Neural progenitor cell (in vitro differentiated cells): Measurements from ENCODE around the gene FITM2. TPM values are rescaled to one million over a fixed set of nuclear protein-coding genes. Genes with fewer than 3 reads are reported as not detected.

Experiments used
- DNase-seq: peaks from one replicate; pipeline ENCODE4 v3.0.0-alpha.2; 2016; ENCODE audit warnings: low spot score
- H2AFZ ChIP-seq: fragments of 200-600 bp; sonication (generic); replicated peaks from 2 replicates; pipeline ENCODE4 v1.6.1; 2016; ENCODE audit warnings: antibody characterized with exemption
- H3F3A ChIP-seq: fragments of 200-600 bp; sonication (generic); 2 replicates; pipeline ENCODE4 v1.6.1; 2016; ENCODE audit warnings: antibody characterized with exemption, low read depth
- H3K27ac ChIP-seq: fragments of 200-600 bp; sonication (generic); 2 replicates; pipeline ENCODE4 v1.5.1; 2016; ENCODE audit warnings: mild to moderate bottlenecking
- H3K27me3 ChIP-seq: fragments of 200-600 bp; sonication (generic); 2 replicates; pipeline ENCODE4 v1.6.1; 2016; ENCODE audit warnings: mild to moderate bottlenecking, moderate library complexity
- H3K36me3 ChIP-seq: fragments of 200-600 bp; sonication (generic); 2 replicates; pipeline ENCODE4 v1.5.1; 2016
- H3K4me1 ChIP-seq: fragments of 200-600 bp; sonication (generic); 2 replicates; pipeline ENCODE4 v1.6.1; 2016; ENCODE audit warnings: mixed run types
- H3K4me2 ChIP-seq: fragments of 200-600 bp; sonication (generic); 2 replicates; pipeline ENCODE4 v1.6.1; 2016
- H3K4me3 ChIP-seq: fragments of 200-600 bp; sonication (generic); 2 replicates; pipeline ENCODE4 v1.5.1; 2016
- H3K79me2 ChIP-seq: fragments of 200-600 bp; sonication (generic); 2 replicates; pipeline ENCODE4 v1.6.1; 2016; ENCODE audit warnings: low read depth
- H3K9ac ChIP-seq: fragments of 200-600 bp; sonication (generic); 2 replicates; pipeline ENCODE4 v1.6.1; 2016
- H3K9me3 ChIP-seq: fragments of 200-600 bp; sonication (generic); 2 replicates; pipeline ENCODE4 v1.5.1; 2016; ENCODE audit warnings: low read depth
- H4K20me1 ChIP-seq: fragments of 200-600 bp; sonication (generic); 2 replicates; pipeline ENCODE4 v1.6.1; 2016; ENCODE audit warnings: low read depth
- H3K27ac Mint-ChIP-seq: 3 replicates; pipeline ENCODE4 v1.8.0; 2021; ENCODE audit warnings: mixed read lengths
- H3K27me3 Mint-ChIP-seq: 2 replicates; pipeline ENCODE4 v1.8.0; 2022; ENCODE audit warnings: low read depth, mild to moderate bottlenecking, inconsistent platforms, moderate library complexity, mixed read lengths; ENCODE audit not compliant: insufficient read depth
- H3K36me3 Mint-ChIP-seq: 3 replicates; pipeline ENCODE4 v1.8.0; 2021; ENCODE audit warnings: mixed read lengths
- H3K4me1 Mint-ChIP-seq: 3 replicates; pipeline ENCODE4 v1.8.0; 2021; ENCODE audit warnings: mixed read lengths
- H3K4me3 Mint-ChIP-seq: 3 replicates; pipeline ENCODE4 v1.8.0; 2021; ENCODE audit warnings: mild to moderate bottlenecking, moderate library complexity, mixed read lengths
- H3K9me3 Mint-ChIP-seq: 3 replicates; pipeline ENCODE4 v1.8.0; 2020; ENCODE audit warnings: mixed read lengths
- CTCF ChIP-seq: fragments of 200-600 bp; sonication (generic); IDR thresholded peaks from 2 replicates; pipeline ENCODE4 v1.5.1; 2017; ENCODE audit warnings: antibody characterized with exemption, mild to moderate bottlenecking
- EZH2 ChIP-seq: fragments of 200-600 bp; sonication (generic); IDR thresholded peaks from 2 replicates; pipeline ENCODE4 v1.6.1; 2017; ENCODE audit warnings: antibody characterized with exemption, mild to moderate bottlenecking, moderate library complexity
- EZH2phosphoT487 ChIP-seq: fragments of 200-600 bp; sonication (generic); IDR thresholded peaks from 2 replicates; pipeline ENCODE4 v1.6.1; 2017; ENCODE audit warnings: antibody characterized with exemption
- total RNA-seq: library from RNA; depleted of rRNA; stranded (reverse); fragments of >200 nt; gene quantifications from 2 replicates; pipeline ENCODE4 v1.2.3, GENCODE V29; 2015; ENCODE audit warnings: low replicate concordance

The FITM2 gene
- total RNA-seq, 1 donor from 2014 or later: 1.4 TPM

- Histone ChIP-seq H3K9me3 (no peaks in the 10 kb centered on the region), H3K9ac (no peak overlapping the region), H3K27me3 (no peaks in the 10 kb centered on the region), H3K36me3 (no peaks in the 10 kb centered on the region), H4K20me1 (no peaks in the 10 kb centered on the region), H2AFZ (no peak overlapping the region), H3F3A (no peaks in the 10 kb centered on the region), H3K4me3 (no peak overlapping the region), H3K4me2 (no peak overlapping the region), H3K4me1 (peaks cover 8% of the 10 kb centered on the region), H3K79me2 (no peaks in the 10 kb centered on the region), H3K27ac (no peak overlapping the region)
- Mint-ChIP-seq H3K27ac (no peak overlapping the region), H3K4me3 (no peak overlapping the region), H3K9me3 (no peaks in the 10 kb centered on the region), H3K27me3 (peaks cover 12% of the 10 kb centered on the region), H3K36me3 (no peaks in the 10 kb centered on the region), H3K4me1 (peaks cover 16% of the 10 kb centered on the region)
- TF ChIP-seq CTCF (no peak), EZH2phosphoT487 (no peak), EZH2 (no peak)
- no peak for DNase-seq
Observed at GRCh38 chr20:44334709-44335108, 23.7 kb upstream of the FITM2 start.

- Mint-ChIP-seq H3K27me3 (peaks cover 12% of the 10 kb centered on the region), H3K4me1 (peaks cover 16% of the 10 kb centered on the region), H3K4me3 (no peak overlapping the region), H3K9me3 (no peaks in the 10 kb centered on the region), H3K36me3 (no peaks in the 10 kb centered on the region), H3K27ac (no peak overlapping the region)
- Histone ChIP-seq H3K9ac (no peak overlapping the region), H3K4me2 (no peak overlapping the region), H3K27me3 (no peaks in the 10 kb centered on the region), H4K20me1 (no peaks in the 10 kb centered on the region), H3F3A (no peaks in the 10 kb centered on the region), H3K9me3 (no peaks in the 10 kb centered on the region), H2AFZ (no peak overlapping the region), H3K4me3 (no peak overlapping the region), H3K27ac (no peak overlapping the region), H3K79me2 (no peaks in the 10 kb centered on the region), H3K4me1 (peaks cover 8% of the 10 kb centered on the region), H3K36me3 (no peaks in the 10 kb centered on the region)
- TF ChIP-seq CTCF (no peak), EZH2 (no peak), EZH2phosphoT487 (no peak)
- no peak for DNase-seq
Observed at GRCh38 chr20:44334306-44334705, 23.3 kb upstream of the FITM2 start.

GRCh38 chr20:44331201-44331600 lies 20.2 kb upstream of the FITM2 start:
- no peak for TF ChIP-seq EZH2
- no peak for TF ChIP-seq EZH2phosphoT487
- no peak for TF ChIP-seq CTCF
- Mint-ChIP-seq H3K27ac (peak overlapping the region; percentile 66), H3K27me3 (peaks cover 12% of the 10 kb centered on the region), H3K4me1 (peaks cover 13% of the 10 kb centered on the region), H3K9me3 (peaks cover 2% of the 10 kb centered on the region), H3K36me3 (no peaks in the 10 kb centered on the region), H3K4me3 (no peak overlapping the region)
- Histone ChIP-seq H3K4me3 (no peak overlapping the region), H3K27me3 (peaks cover 18% of the 10 kb centered on the region), H3K9me3 (no peaks in the 10 kb centered on the region), H3F3A (no peaks in the 10 kb centered on the region), H2AFZ (no peak overlapping the region), H3K36me3 (no peaks in the 10 kb centered on the region), H3K4me1 (peaks cover 14% of the 10 kb centered on the region), H3K79me2 (no peaks in the 10 kb centered on the region), H3K9ac (no peak overlapping the region), H3K27ac (no peak overlapping the region), H3K4me2 (no peak overlapping the region), H4K20me1 (no peaks in the 10 kb centered on the region)
- DNase-seq: no peak
